H7 (cell line): ENCODE data around the gene SENP6. TPM values are rescaled to one million over a fixed set of nuclear protein-coding genes. Genes with fewer than 3 reads are reported as not detected.
"Not testable (repeated sequence)": the region's sequence is repeated elsewhere in the genome, so short reads cannot be mapped to it uniquely, and the experiment has no call there.

ENCODE experiments used
- DNase-seq: peaks from one replicate; pipeline ENCODE4 v3.0.0; 2012
- H3K27me3 ChIP-seq: 2 replicates; pipeline ENCODE4 v1.6.0; 2011; ENCODE audit warnings: mild to moderate bottlenecking, low read length; ENCODE audit not compliant: control insufficient read depth, insufficient read depth
- H3K36me3 ChIP-seq: replicated peaks from 2 replicates; pipeline ENCODE4 v1.5.1; 2011; ENCODE audit warnings: low read length; ENCODE audit not compliant: control insufficient read depth, insufficient read depth
- H3K4me3 ChIP-seq: 2 replicates; pipeline ENCODE4 v1.5.1; 2011; ENCODE audit warnings: low read depth, mild to moderate bottlenecking, control low read depth, low read length, moderate library complexity; ENCODE audit not compliant: insufficient read depth
- total RNA-seq: library from RNA; depleted of rRNA; stranded (reverse); fragments of >200 nt; shearing (Covaris generic); gene quantifications from 2 replicates; pipeline ENCODE4 v1.2.3, GENCODE V29; 2014

SENP6 gene
- total RNA-seq, 1 experiment from 2014 or later = 39.9 TPM

DNA sequence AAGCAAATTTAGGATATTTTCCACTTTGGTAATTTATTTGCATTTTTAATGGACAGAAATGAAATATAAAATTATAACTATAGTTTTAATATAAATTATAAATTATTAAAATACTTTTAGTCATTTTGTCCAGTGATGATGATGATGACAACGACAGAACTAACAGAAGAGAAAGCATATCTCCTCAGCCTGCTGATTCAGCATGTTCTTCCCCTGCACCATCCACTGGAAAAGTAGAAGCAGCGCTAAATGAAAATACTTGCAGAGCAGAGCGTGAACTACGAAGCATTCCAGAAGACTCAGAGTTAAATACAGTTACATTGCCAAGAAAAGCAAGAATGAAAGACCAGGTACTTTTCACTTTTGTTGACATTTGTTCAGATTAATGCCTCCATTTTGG, 64.9 kb downstream of the SENP6 start:
- no peak for DNase-seq
- Histone ChIP-seq H3K27me3 (no peaks in the 10 kb centered on the region), H3K36me3 (peaks cover 6% of the 10 kb centered on the region), H3K4me3 (no peak overlapping the region)

DNA sequence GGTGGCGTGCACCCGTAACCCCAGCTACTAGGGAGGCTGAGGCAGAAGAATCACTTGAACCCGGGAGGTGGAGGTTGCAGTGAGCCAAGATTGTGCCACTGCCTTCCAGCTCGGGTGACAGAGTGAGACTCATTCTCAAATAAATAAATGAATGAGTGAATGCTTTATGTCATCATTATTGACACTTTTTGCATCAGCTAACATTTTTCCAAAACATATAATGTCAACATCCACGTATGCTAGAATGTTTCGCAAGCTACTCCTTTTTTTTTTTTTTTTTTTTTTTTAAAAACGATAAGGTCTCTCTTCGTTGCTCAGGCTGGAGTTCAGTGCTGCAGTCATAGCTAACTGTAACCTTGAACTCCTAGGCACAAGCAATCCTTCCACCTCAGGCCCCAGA, 72.2 kb downstream of the SENP6 start:
- Histone ChIP-seq H3K4me3 (no peak overlapping the region), H3K27me3 (no peaks in the 10 kb centered on the region), H3K36me3 (peaks cover 7% of the 10 kb centered on the region)
- no peak for DNase-seq

DNA sequence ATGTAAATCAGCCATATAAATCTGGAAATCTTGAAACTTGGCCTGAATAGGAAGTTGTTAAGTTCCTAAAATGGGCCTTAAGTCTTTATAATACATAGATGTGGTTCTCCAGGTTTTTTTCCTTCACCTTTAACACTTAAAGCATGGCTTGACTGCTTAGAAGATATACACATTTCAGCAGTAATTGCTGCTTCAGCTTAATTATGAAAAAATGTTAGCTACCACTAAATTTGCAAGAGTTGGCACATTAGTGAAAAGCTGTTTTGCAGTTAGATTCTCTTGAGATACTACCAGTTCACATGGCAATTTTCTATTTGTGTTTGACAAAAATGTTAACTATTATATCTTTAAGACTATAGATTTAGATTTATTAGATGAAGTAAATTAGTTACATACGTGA, 74.7 kb downstream of the SENP6 start:
- DNase-seq = no peak
- Histone ChIP-seq H3K4me3 (no peak overlapping the region), H3K36me3 (peaks cover 13% of the 10 kb centered on the region), H3K27me3 (no peaks in the 10 kb centered on the region)

DNA sequence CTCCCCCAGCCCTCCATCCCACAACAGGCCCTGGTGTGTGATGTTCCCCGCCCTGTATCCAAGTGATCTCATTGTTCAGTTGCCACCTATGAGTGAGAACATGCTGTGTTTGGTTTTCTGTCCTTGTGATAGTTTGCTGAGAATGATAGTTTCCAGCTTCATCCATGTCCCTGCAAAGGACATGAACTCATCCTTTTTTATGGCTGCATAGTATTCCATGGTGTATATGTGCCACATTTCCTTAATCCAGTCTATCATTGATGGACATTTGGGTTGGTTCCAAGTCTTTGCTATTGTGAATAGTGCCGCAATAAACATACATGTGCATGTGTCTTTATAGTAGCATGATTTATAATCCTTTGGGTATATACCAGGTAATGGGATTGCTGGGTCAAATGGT, 80.9 kb downstream of the SENP6 start:
- H3K27me3 ChIP-seq, DNase-seq, H3K4me3 ChIP-seq: not testable (repeated sequence)
- H3K36me3 ChIP-seq = peaks cover 12% of the 10 kb centered on the region

DNA sequence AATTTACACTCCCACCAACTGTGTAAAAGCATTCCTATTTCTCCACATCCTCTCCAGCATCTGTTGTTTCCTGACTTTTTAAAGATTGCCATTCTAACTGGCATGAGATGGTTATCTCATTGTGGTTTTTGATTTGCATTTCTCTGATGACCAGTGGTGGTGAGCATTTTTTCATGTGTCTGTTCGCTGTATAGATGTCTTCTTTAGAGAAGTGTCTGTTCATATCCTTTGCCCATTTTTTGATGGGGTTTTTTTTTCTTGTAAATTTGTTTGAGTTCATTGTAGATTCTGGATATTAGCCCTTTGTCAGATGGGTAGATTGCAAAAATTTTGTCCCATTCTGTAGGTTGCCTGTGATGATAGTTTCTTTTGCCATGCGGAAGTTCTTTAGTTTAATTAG, 81.3 kb downstream of the SENP6 start:
- H3K27me3 ChIP-seq, H3K4me3 ChIP-seq, DNase-seq: not testable (repeated sequence)
- H3K36me3 ChIP-seq = peaks cover 10% of the 10 kb centered on the region

DNA sequence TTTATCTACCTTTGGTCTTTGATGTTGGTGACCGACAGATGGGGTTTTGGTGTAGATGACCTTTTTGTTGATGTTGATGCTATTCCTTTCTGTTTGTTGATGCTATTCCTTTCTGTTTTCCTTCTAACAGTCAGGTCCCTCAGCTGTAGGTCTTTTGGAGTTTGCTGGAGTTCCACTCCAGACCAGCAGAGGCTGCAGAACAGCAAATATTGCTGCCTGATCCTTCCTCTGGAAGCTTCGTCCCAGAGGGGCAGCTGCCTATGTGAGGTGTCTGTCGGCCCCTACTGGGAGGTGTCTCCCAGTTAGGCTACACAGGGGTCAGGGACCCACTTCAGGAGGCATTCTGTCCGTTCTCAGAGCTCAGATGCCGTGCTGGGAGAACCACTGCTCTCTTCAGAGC, 85.9 kb downstream of the SENP6 start:
- not testable (repeated sequence) for DNase-seq, H3K27me3 ChIP-seq, H3K4me3 ChIP-seq, H3K36me3 ChIP-seq

DNA sequence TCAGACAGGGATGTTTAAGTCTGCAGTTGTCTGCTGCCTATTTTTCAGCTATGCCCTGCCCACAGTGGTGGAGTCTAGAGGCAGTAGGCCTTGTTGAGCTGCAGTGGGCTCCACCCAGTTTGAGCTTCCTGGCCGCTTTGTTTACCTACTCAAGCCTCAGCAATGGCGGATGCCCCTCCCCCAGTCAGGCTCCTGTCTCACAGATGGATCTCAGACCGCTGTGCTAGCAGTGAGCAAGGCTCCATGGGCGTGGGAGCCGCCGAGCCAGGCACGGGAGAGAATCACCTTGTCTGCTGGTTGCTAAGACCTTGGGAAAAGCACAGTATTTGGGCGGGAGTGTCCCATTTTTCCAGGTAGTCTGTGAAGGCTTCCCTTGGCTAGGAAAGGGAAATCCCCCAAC, 86.3 kb downstream of the SENP6 start:
- H3K4me3 ChIP-seq, H3K27me3 ChIP-seq, DNase-seq, H3K36me3 ChIP-seq: not testable (repeated sequence)

DNA sequence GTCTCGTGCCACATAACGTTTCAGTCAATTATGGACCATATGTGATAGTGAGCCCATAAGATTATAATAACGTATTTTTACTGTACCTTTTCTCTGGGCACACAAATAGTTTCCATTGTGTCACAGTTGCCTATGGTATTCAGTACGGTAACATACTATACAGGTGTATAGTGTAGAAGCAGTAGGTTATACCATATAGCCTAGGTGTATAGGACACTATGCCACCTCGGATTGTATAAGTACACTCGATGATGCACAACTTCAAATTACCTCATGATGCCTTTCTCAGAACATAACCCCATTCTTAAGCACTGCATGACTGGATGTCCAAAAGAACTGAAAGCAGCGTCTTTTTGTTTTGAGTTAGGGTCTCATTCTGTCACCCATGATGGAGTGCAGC, 87.9 kb downstream of the SENP6 start:
- Histone ChIP-seq H3K36me3 (peaks cover 2% of the 10 kb centered on the region), H3K27me3 (no peaks in the 10 kb centered on the region), H3K4me3 (no peak overlapping the region)
- no peak for DNase-seq

DNA sequence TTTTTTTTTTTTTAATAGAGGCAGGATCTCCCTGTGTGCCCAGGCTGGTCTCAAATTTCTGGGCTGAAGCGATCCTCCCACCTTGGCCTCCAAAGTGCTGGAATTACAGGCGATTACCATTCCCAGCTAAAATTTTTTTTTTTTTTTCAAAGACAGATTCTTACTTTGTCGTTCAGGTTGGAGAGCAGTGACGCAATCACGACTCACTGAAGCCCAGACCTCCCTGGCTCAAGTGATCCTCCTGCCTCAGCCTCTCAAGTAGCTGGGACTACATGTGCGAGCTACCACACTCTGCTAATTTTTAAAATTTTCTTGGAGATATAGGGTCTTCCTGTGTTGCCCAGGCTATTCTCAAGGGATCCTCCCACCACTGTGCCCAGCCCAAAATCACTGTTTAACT, 89.3 kb downstream of the SENP6 start:
- DNase-seq = no peak
- Histone ChIP-seq H3K36me3 (peaks cover 2% of the 10 kb centered on the region), H3K4me3 (no peak overlapping the region), H3K27me3 (no peaks in the 10 kb centered on the region)

DNA sequence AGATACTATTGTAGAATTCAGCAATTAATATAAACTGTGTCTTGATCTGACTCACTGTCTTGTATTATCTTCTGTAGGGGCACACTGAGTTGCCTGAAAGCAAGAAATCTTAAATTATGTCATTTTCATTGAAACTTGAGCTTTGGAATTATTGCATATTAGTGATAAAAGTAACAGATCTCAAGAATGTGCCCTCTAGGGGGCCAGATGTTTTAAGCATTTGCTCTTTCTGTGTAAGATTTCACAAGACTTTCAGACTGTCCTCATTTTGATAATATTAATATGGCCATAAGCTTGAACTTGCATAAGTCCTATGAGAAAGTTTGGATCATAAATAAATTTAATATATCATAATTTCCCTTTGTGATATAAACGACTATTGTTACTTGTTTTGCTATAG, 91.9 kb downstream of the SENP6 start:
- H3K36me3 ChIP-seq = peaks cover 6% of the 10 kb centered on the region

DNA sequence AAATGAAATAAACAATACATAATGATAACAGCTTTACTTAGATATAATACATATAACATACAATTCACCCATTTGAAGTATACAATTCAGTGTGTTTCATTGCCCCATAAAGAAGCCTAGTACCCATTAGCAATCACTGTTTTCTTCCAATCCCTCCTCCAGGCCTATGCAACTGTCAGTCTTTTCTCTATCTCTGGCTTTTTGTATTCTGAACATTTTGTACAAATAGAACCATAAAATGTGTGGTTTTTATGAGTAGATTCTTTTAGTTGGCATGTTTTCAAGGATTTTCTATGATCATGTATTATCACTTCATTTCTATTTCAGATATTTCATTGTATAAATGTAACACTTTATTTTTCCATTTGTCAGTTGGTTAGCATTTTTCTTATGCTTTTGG, 92.7 kb downstream of the SENP6 start:
- H3K27me3 ChIP-seq = no peaks in the 10 kb centered on the region
- peaks cover 6% of the 10 kb centered on the region for H3K36me3 ChIP-seq
- no peak for DNase-seq
- no peak overlapping the region for H3K4me3 ChIP-seq

More for the DNA sequence above, 91.9 kb downstream of the SENP6 start:
- no peak for DNase-seq
- Histone ChIP-seq H3K27me3 (no peaks in the 10 kb centered on the region), H3K4me3 (no peak overlapping the region)

DNA sequence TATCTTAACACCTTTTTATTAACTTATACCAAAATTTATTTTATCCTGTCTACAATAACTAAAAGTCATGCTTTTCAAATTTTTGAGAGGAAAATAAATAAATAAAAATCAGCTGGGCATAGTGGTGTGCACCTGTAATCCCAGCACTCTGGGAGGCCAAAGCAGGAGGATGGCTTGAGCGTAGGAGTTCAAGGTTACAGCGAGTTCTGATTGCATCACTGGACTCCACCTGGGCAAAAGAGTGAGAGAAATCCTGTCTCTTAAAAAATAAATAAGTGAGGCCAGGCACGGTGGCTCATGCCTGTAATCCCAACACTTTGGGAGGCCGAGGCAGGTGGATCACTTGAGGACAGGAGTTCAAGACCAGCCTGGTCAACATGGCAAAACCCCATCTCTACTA, 106.7 kb downstream of the SENP6 start:
- not testable (repeated sequence) for DNase-seq, H3K36me3 ChIP-seq, H3K27me3 ChIP-seq, H3K4me3 ChIP-seq

DNA sequence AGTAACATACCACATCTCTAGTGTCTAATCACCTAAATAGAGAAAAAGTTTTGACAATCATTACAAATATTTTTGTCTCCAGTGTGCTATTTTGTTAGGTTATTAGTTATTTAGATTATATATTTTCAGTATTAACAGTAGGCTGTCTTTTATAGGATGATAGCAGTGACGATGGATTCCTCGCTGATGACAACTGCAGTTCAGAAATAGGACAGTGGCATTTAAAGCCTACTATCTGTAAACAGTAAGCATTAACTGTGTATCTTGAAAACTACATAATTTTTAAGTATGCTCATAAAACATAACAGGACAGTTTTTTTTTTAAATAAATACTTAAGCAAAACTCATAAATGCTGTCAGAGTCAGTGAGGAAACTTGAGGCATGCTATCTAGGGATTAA, 109.5 kb downstream of the SENP6 start:
- H3K27me3 ChIP-seq = no peaks in the 10 kb centered on the region
- peaks cover 7% of the 10 kb centered on the region for H3K36me3 ChIP-seq
- DNase-seq = no peak
- no peak overlapping the region for H3K4me3 ChIP-seq

DNA sequence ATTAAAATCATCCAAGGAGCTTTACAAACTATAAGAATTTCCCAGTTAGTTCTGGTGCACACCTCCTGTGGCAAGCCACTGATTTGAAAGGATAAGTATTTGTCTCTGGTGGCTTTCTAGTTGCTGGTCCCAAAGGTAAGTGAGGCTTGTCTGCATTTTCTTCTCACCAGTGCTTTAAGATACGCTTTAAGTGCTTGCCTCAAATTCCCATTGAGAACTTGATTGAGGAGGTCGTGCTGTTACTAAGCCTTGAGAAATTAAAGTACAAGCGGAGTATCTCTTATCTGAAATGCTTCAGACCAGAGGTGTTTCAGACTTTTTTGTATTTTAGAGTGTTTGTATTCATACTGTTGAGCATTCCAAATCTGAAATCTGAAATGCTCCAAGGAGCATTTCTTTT, 117.5 kb downstream of the SENP6 start:
- Histone ChIP-seq H3K27me3 (no peaks in the 10 kb centered on the region), H3K4me3 (no peak overlapping the region), H3K36me3 (peaks cover 3% of the 10 kb centered on the region)
- DNase-seq = no peak

DNA sequence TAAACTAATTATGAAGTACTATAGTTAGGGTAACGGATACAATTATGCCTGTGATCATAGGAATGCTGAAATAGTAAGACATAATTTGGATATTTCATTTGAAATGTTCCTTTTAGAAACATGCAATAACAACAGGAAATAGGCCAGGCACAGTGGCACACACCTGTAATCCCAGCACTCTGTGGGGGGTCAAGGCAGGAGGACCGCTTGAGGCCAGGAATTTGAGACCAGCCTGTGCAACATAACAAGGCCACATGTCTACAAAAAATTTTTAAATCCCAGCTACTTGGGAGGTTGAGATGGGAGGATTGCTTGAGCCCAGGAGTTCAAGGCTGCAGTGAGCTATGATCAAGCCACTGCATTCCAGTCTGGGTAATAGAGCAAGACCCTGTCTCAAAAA, 121.7 kb downstream of the SENP6 start:
- no peak for DNase-seq
- no peaks in the 10 kb centered on the region for H3K36me3 ChIP-seq
- H3K27me3 ChIP-seq = no peaks in the 10 kb centered on the region
- no peak overlapping the region for H3K4me3 ChIP-seq

DNA sequence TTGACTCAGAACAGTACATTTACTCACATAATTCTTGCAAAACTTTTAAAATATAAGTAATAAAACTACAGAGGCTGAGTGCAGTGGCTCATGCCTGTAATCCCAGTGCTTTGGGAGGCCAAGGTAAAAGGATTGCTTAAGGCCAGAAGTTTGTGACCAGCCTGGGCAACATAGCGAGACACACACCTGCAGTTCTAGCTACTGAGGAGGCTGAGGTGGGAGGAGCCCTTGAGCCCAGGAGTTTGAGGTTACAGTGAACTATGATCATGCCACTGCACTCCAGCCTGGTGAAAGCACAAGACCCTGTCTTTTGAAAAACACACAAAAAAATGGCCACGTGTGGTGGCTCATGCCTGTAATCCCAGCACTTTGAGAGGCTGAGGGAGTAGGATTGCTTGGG, 125.5 kb downstream of the SENP6 start:
- Histone ChIP-seq H3K27me3 (no peaks in the 10 kb centered on the region), H3K4me3 (no peak overlapping the region), H3K36me3 (no peaks in the 10 kb centered on the region)
- no peak for DNase-seq
